ENCODE results near the gene PHF2.

PHF2 gene

DNA sequence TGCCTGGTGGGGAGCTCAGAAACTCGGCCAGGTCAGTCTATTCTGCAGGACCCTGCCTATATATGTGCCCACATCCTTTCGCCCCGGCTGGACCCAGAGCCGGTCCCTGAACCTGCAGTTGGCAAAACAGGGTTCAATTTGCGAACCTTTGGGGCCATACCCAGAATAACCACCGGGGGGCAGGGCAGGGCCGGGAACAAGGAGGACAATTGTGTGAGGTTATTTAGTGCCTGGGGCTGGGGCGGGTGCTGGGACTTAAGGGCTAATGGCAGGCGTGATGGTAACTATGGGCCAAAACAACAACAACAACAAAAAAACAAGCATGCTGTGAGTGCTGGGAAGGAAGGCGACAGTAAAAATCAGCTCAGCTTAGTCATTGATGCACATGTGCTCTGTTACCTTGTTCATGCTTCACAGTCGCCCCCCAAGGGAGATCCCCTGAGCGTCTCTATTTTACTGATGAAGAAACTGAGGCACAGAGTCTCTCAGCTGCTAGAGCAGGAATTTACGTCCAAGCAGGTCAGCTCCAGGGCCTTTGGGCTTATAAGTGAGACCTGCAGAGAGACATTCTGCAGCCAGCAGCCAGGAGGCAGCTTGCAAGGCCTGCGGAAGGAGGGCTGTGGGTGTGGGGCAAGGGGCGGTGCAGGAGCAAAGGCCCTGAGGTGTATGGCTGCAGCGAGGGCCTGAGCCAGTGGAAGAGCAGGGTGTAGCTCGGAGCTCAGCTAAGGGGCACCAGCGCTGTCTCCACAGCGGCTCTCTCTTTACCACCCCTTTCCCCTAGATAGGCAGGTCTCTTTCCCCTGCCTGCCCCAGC is 106.0 kb downstream of the PHF2 start:
- DNase-seq, result peak; percentile 87

GRCh38 chr9:93683331-93684134 is 107.1 kb downstream of the PHF2 start:
- DNase-seq, result no peak

DNA sequence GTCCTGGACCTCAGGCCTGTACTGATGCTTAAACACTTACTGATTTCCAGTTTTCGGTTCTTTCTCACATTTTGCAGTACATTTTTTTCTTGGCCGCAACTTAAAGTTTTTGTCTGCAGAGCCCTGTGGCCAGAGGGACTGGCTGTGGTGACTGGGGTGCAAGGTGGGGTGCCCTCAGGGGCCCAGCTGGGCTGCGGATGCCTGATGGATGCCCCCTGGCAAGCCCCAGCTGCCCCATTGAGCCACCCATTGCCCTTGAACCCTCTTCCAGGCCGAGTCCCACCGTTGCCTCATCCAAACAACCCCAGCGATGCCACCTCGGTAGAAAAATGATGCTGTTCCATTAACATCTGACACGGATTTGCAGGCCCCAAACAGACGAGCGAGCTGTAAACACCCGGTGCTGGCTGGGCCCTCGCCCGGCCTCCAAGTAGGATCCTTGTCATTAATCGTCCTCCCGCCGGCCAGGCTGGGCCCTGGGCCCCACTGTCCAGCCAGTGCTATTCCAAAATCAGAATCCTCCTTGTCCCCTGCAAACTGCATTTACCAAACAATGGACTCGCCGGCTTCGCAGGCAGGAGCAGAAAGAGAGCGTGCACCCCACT is 107.9 kb downstream of the PHF2 start:
- DNase-seq, result no peak

DNA sequence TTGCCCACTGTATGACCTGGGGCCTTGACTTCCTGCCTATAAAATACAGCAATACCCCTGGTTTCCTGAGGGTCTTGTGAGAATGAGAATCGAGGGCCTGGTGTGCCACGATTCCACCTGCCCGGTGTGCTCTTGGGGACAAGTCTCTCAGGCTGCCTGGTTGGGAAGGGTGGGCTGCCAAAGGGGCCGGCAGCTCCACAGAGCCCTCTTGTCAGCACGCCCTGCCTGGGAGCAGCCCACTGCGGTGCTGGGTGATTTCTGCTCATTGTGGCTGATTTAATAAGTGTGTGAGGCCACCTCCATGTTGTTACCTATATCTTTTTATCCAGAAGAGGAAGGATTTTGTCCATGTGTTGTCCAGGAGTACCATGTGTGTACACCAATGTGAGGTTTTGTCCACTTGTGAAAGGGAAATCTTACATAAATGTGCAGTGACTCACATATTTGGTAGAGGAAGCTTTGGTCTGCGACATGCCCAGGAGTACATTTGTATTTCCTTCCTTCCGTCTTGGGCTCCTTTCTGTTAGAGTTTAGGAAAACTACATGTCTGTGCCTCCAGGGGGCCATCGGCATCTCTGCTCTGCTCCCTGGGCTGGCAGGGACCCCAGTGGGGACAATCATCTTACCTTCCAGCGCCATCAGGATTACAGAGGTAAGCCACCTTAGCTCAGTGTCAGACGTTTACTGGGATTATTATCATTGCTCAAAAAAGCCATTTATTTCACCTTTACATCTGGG is 108.6 kb downstream of the PHF2 start:
- no peak for DNase-seq

GRCh38 chr9:93686127-93686879 is 109.9 kb downstream of the PHF2 start:
- no peak for DNase-seq

- DNase-seq, result no peak
These were observed 110.5 kb downstream of the PHF2 start for GRCh38 chr9:93686880-93687236.

GRCh38 chr9:93690618-93691017 is 114.2 kb downstream of the PHF2 start:
- DNase-seq, result no peak

- no peak for DNase-seq
These were observed 116.7 kb downstream of the PHF2 start for GRCh38 chr9:93693129-93693528.

GRCh38 chr9:93697352-93698139 is 121.2 kb downstream of the PHF2 start:
- no peak for DNase-seq

- DNase-seq, result no peak
These were observed 121.9 kb downstream of the PHF2 start for GRCh38 chr9:93698140-93698908.

DNA sequence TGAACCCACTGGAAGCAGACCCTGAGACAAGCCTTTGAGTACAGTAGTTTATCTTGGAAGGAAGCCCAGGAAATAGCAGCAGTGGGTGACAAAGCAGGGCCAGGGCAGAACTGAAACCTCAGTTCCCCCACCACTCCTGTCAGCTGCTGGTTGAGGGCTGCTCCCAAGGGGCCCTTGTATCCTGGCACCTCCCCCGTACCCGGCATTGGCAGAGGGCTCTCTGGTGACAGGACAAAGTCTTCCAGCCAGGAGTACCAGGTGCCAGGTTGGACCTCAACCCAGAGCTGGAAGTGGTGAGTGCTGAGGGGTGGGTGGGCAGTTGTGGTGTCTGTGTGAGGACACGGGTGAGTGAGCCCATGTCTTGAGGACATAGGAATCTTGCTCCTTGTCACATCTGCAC is 123.3 kb downstream of the PHF2 start:
- DNase-seq, result no peak

GRCh38 chr9:93701494-93702218 is 125.3 kb downstream of the PHF2 start:
- no peak for DNase-seq

DNA sequence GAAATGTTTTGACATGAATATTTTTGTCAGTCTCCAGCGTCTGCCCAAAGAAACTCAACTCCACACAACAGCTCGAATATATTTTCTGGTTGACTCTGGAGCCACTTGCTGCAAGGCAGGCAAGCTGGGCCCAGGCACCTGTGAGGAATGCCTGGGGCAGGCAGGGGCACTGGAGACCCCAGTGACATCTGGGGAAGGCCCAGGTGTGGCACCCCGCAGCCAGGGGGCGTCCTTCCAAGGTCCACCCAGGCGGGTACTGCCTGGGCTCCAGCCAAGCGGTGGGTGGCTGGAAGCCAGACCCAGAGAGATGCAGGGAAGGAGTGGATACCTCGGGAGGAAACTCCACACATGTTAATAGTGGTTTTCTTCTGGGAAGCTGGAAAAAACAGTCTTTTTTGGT is 125.9 kb downstream of the PHF2 start:
- no peak for DNase-seq

DNA sequence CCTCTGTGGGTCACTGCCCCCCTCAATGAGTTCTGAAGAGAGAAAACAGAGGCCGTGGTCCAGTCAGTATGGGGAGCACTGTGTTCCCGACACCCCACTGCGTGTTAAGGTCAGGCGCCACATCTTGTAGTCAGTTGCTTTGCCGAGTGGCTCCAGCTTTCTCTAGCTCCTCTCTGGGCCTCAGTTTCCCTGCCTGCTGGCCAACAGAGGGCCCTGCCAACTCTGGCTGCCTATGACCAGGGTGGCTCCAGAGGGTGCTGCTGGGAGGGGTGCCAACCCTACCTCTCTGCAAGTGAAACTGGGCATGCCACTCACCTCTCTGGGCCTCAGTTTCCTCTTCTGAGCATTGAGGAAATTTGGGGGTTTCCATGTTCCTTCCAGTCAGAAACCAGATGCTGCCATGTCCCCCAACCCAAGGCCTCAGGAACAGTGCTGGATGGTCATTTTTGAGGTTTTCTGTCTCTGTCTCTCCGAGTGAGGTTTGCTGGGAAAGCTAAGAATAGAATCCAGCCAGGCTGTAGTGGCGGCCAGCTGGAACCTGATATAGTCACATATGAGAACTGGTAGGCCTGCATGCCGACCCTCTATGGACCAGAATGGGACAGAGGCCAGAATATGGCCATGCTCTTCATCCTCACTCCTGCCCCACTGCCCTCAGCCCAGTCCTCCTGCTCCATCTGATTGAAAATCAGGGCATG is 132.1 kb downstream of the PHF2 start:
- DNase-seq, result no peak

DNA sequence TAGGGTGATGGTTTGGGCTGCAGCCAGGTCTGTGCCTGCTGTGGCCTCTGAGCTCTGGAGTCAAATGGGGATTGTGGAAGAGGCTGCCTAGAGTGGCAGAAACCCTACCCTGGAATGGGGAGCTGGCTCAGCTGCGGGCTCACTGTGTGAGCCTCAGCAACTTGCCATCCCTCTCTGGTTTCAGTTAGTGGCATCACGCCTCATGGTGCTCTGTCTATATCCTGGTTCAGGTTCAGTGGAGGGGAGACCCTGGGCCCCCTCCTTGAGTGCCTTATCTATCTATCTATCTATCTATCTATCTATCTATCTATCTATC is 132.6 kb downstream of the PHF2 start:
- no peak for DNase-seq

DNA sequence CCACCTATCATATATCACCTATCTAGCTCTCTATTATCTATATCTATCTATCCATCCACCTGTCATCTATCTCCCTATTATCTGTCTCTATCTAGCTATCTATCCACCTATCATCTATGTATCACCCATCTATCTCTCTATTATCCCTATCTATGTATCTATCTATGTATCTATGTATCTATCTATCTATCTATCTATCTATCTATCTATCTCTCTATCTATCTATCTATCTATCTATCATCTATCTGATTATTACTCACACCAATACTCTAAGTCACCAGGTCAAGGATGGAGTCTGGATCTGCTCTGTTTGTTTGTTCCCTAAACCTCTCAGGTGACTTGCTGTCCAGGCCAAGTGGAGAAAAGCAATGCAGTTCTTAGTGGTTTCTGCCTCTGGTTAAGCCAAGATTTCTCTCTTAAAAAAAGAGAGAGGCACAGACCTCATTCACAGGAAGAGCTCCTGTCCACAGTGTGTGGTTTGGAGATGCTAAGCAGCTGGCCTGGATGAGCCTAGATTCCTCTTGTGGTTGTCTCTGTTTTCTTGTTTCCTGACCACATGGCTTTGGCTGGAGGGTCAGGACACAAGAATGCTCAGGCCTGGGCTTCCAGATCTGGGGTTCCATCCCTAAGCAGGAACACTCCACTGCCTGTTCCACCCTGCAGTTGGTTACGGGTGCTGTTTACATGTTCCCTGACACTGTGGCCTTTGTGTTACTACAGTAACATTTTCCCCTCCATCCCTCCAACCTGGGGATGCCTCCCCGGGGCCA is 133.4 kb downstream of the PHF2 start:
- no peak for DNase-seq

DNA sequence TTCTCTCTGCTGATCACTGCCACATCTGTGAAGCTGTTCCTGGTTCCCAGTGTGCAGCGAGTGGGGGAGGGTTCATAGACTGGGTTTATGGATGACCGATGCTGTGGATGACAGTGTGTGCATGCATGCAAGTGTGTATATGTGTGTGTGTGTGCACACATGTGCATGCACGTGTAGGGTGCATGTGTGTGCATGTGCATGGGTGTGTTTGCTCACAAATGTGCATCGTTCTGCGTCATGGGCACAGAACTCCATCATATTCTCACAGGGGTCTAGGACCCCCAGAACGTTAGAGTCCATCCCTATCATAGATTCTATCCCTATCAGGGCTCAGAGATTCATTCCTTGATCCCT is 134.0 kb downstream of the PHF2 start:
- no peak for DNase-seq

- DNase-seq, result no peak
These were observed 134.6 kb downstream of the PHF2 start for GRCh38 chr9:93711002-93711401.

DNA sequence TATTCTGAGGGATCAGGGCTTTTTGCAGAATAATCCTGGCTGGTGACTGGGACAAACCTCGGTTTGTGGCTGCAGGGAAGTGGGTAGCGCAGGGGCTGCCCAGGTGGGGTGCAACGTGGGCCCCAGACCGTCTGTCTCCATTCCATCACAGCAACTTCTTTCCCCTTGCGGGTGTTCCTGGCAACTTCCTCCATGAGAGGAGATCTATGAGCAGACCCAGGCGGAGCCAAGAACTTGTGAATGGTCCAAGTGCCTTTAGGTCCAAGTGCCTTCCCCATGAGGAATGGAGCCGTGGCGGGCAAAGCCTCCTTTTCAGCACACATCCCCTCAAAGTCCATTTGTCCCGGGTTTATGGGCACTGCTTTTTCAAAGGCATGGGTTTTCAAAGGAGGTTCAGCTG is 136.5 kb downstream of the PHF2 start:
- no peak for DNase-seq

Data from activated CD8-positive, alpha-beta memory T cell treated with anti-CD3 and anti-CD28 coated beads for 24 hours (primary cell).